ENCODE results near the gene SPACA7.

GRCh38 chr13:112356190-112356589 lies 20.0 kb upstream of the SPACA7 start:
- TF ChIP-seq POLR2AphosphoS5 (IDR thresholded peaks at IDR 0.05; ENCODE audit: low read depth) (no peak), CTCF (IDR thresholded peaks at IDR 0.05; ENCODE audit: insufficient read depth, low read length) (no peak), REST (IDR thresholded peaks at IDR 0.05; ENCODE audit: insufficient replicate concordance, low read depth) (no peak), SPI1 (IDR thresholded peaks at IDR 0.05; ENCODE audit: borderline replicate concordance, low read depth) (no peak)

All from HL-60 (cell line).